Endothelial cell of umbilical vein (primary cell): ENCODE data around the gene SLC16A7. TPM values are rescaled to one million over a fixed set of nuclear protein-coding genes. Genes with fewer than 3 reads are reported as not detected.

ENCODE experiments used
- BruUV-seq: library from RNA; stranded (reverse); fragments of 400-500 nt; replicated peaks from 2 replicates; lab custom pipeline; 2021; lab: Mats Ljungman, UMichigan
- CTCF ChIA-PET: fragments of 300-600, 350-600 bp; sonication (Branson Sonifier 250); formaldehyde crosslinking; loops from one replicate; lab custom pipeline; 2021; ENCODE audit warnings: antibody characterized with exemption, inconsistent platforms; lab: Charles Lee
- POLR2A ChIA-PET: fragments of 300-600, 350-600 bp; sonication (Branson Sonifier 250); formaldehyde crosslinking; loops from one replicate; lab custom pipeline; 2021; ENCODE audit warnings: antibody characterized with exemption, inconsistent platforms; lab: Charles Lee
- DNase-seq: peaks from one replicate; pipeline ENCODE4 v3.0.0-alpha.2; 2011; ENCODE audit warnings: low read depth, low spot score
- FAIRE-seq: peaks from 2 replicates; lab custom pipeline; 2011; peaks lifted over from hg19 to GRCh38; lab: Jason Lieb, UNC
- H2AFZ ChIP-seq: 2 replicates; pipeline ENCODE4 v1.6.0; 2012; ENCODE audit warnings: low read depth, low read length, control low read depth, inconsistent platforms
- H3K27ac ChIP-seq: 2 replicates; pipeline ENCODE4 v1.5.1; 2011; ENCODE audit warnings: low read depth, mild to moderate bottlenecking, control low read depth, low read length, moderate library complexity; ENCODE audit not compliant: insufficient read depth
- H3K27me3 ChIP-seq, 2 experiments: 2 replicates each; pipeline versions ENCODE4 v1.6.0 to v1.6.1; 2011; ENCODE audit warnings: low read length in 2 of 2, mixed read lengths in 1 of 2; ENCODE audit not compliant: control insufficient read depth in 2 of 2, insufficient read depth in 2 of 2
- H3K36me3 ChIP-seq, 2 experiments: 2 replicates in 1 of 2; 3 replicates in 1 of 2; pipeline ENCODE4 v1.5.1; 2011; ENCODE audit warnings: low read length in 2 of 2, mild to moderate bottlenecking in 1 of 2, moderate library complexity in 1 of 2; ENCODE audit not compliant: control insufficient read depth in 2 of 2, insufficient read depth in 2 of 2; ENCODE audit errors: extremely low read depth in 1 of 2
- H3K4me1 ChIP-seq: 3 replicates; pipeline ENCODE4 v1.5.1; 2011; ENCODE audit warnings: mild to moderate bottlenecking, low read length; ENCODE audit not compliant: control insufficient read depth, insufficient read depth; ENCODE audit errors: extremely low read depth
- H3K4me2 ChIP-seq: 2 replicates; pipeline ENCODE4 v1.6.1; 2011; ENCODE audit warnings: low read length, control low read depth, mixed read lengths; ENCODE audit not compliant: insufficient read depth
- H3K4me3 ChIP-seq, 3 experiments: fragments of 200-600 bp in 1 of 3; sonication (generic), shearing (Covaris generic) in 1 of 3; replicated peaks in 1 of 3; 2 replicates each; pipeline ENCODE4 v1.5.1; 2011 to 2016; ENCODE audit warnings: control low read depth in 3 of 3, low read length in 3 of 3, mild to moderate bottlenecking in 2 of 3, inconsistent platforms in 1 of 3, low read depth in 1 of 3, moderate library complexity in 1 of 3; ENCODE audit not compliant: insufficient read depth in 1 of 3
- H3K79me2 ChIP-seq: 2 replicates; pipeline ENCODE4 v1.6.0; 2012; ENCODE audit warnings: low read length, inconsistent platforms; ENCODE audit not compliant: control insufficient read depth, insufficient read depth
- H3K9ac ChIP-seq: replicated peaks from 2 replicates; pipeline ENCODE3; 2011; ENCODE audit warnings: low read length, control low read depth; ENCODE audit not compliant: insufficient read depth; ENCODE audit errors: extremely low read depth
- H3K9me1 ChIP-seq: replicated peaks from 3 replicates; pipeline ENCODE4 v1.6.0; 2011; ENCODE audit warnings: mild to moderate bottlenecking, low read length; ENCODE audit not compliant: control insufficient read depth, insufficient read depth; ENCODE audit errors: extremely low read depth
- H3K9me3 ChIP-seq: replicated peaks from 2 replicates; pipeline ENCODE4 v1.5.1; 2012; ENCODE audit warnings: low read length, inconsistent platforms; ENCODE audit not compliant: control insufficient read depth, insufficient read depth
- H4K20me1 ChIP-seq: replicated peaks from 2 replicates; pipeline ENCODE3; 2011; ENCODE audit warnings: mild to moderate bottlenecking, low read length; ENCODE audit not compliant: control insufficient read depth, insufficient read depth; ENCODE audit errors: extremely low read depth
- EZH2 ChIP-seq: IDR thresholded peaks from 2 replicates; pipeline ENCODE4 v1.6.1; 2012; ENCODE audit warnings: borderline replicate concordance, low read depth, mild to moderate bottlenecking, moderate library complexity, low read length, inconsistent platforms; ENCODE audit not compliant: severe bottlenecking
- FOS ChIP-seq: IDR thresholded peaks from 2 replicates; pipeline ENCODE4 v1.6.1; 2011; ENCODE audit warnings: mild to moderate bottlenecking, low read length, moderate library complexity, borderline replicate concordance; ENCODE audit not compliant: insufficient read depth
- GATA2 ChIP-seq: IDR thresholded peaks from 2 replicates; pipeline ENCODE4 v1.7.0; 2011; ENCODE audit warnings: low read depth, mild to moderate bottlenecking, moderate library complexity, mixed read lengths, low read length; ENCODE audit not compliant: insufficient read length, insufficient read depth
- JUN ChIP-seq: IDR thresholded peaks from 2 replicates; pipeline ENCODE4 v1.6.1; 2011; ENCODE audit warnings: borderline replicate concordance, low read depth; ENCODE audit not compliant: insufficient read length, insufficient read depth
- MYC ChIP-seq: IDR thresholded peaks from one replicate; pipeline ENCODE4 v1.6.1; 2011; ENCODE audit warnings: mild to moderate bottlenecking, low read depth, low read length
- POLR2A ChIP-seq: IDR thresholded peaks from 2 replicates; pipeline ENCODE4 v1.6.1; 2012; ENCODE audit warnings: low read depth, mild to moderate bottlenecking, control low read depth, low read length
- POLR2AphosphoS5 ChIP-seq: IDR thresholded peaks from 2 replicates; pipeline ENCODE4 v1.6.1; 2012; ENCODE audit warnings: low read depth, mild to moderate bottlenecking, control low read depth, low read length, moderate library complexity; ENCODE audit not compliant: insufficient read depth
- dilution Hi-C: fragments of 300-500 bp; cut with MboI; formaldehyde crosslinking; loops from one replicate; pipeline ENCODE4 v1.15.0; 2019; ENCODE audit warnings: low sequenced_read_pairs; ENCODE audit not compliant: extremely low pct_ligation_motif_present
- intact Hi-C: fragments of 100-400 bp; cut with micrococcal nuclease; formaldehyde crosslinking; loops from one replicate; pipeline ENCODE4 v1.10.0; 2022
- polyA plus RNA-seq, 4 experiments: library from polyadenylated mRNA; depleted of rRNA in 3 of 4; stranded (reverse) in 3 of 4; unstranded in 1 of 4; fragments of >200 nt; gene quantifications; 2 replicates each; pipeline versions ENCODE4 v1.2.1 to v1.2.3, GENCODE V29; 2011 to 2012; ENCODE audit warnings: missing spikeins in 1 of 4
- total RNA-seq: library from RNA; stranded (reverse); gene quantifications from 2 replicates; pipeline ENCODE4 v1.2.3, GENCODE V29; 2021
- TF ChIP-seq, protein P1 (sequence below): IDR thresholded peaks from 2 replicates; pipeline ENCODE4 v1.6.1; 2011; ENCODE audit not compliant: insufficient read depth, insufficient read length
- TF ChIP-seq, protein P2 (sequence below), 2 donors: IDR thresholded peaks; 1 replicate in 1 of 2; 2 replicates in 1 of 2; pipeline ENCODE4 v1.5.1; 2011; ENCODE audit warnings: low read length in 2 of 2, mild to moderate bottlenecking in 2 of 2, moderate library complexity in 2 of 2, control low read depth in 1 of 2, inconsistent platforms in 1 of 2, low read depth in 1 of 2; ENCODE audit not compliant: insufficient read depth in 1 of 2; ENCODE audit errors: extremely low read depth in 1 of 2

SLC16A7 gene
- total and polyA plus RNA-seq, 2 donors (not counting 3 experiments of a cell fraction or from before 2014, with no cell fraction given): 2.9 to 8.9 TPM

DNA sequence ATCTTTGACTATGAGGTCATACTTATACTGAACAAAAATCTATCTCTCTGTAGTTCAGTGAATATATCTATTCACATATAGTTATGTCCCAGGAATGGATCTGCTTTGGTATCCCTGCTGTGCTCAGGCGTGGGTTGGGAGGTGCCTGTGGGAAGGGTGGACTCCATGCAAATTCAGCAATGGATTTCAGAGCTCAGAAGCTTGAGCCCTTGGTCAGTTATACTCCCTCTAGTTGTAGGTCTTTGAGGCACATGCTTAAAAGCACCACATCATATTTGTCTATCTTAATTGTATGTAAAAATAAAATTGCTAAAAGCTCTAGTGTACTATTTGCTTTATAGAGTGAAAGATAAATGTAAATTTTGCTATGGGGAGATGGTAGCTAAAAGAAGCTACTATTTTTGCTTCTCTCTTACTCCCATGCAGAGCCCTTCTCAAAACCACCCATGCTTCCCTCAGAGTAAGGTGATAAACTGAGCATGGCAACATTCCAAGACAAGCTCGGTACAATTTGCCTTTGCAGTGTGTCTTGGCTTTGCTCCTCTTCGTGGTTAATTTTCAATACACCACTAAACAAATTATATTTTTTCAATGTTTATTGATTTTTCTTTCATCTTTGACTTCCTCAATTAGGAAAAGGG lies 54.9 kb downstream of the SLC16A7 start:
- TF ChIP-seq EZH2: no peak
- TF ChIP-seq JUN: no peak
- TF ChIP-seq GATA2: no peak
- Histone ChIP-seq H3K4me3 (no peak overlapping the region), H3K36me3 (no peaks in the 10 kb centered on the region), H3K9ac (no peak overlapping the region), H2AFZ (peak overlapping the region; percentile 42), H3K4me1 (peaks cover 2% of the 10 kb centered on the region), H3K79me2 (no peaks in the 10 kb centered on the region), H3K4me2 (no peak overlapping the region), H3K27ac (no peak overlapping the region), H3K9me1 (no peaks in the 10 kb centered on the region), H3K27me3 (no peaks in the 10 kb centered on the region), H3K9me3 (no peaks in the 10 kb centered on the region), H4K20me1 (no peaks in the 10 kb centered on the region)
- POLR2A ChIA-PET: interaction anchor here (1.2 kb wide), 1 partner anchor 55 kb away, joined by 3 read pairs; the partner anchor contains the start of gene SLC16A7
- CTCF ChIA-PET: interaction anchor here (1.1 kb wide), 2 partner anchors 29 to 158 kb away, joined by 3 to 4 read pairs; no protein-coding TSS in a partner anchor
- intact Hi-C loops (no loop called here), dilution Hi-C loops (no loop called here)
- no TSS peak for BruUV-seq
- DNase-seq (no peak), FAIRE-seq (no peak)

DNA sequence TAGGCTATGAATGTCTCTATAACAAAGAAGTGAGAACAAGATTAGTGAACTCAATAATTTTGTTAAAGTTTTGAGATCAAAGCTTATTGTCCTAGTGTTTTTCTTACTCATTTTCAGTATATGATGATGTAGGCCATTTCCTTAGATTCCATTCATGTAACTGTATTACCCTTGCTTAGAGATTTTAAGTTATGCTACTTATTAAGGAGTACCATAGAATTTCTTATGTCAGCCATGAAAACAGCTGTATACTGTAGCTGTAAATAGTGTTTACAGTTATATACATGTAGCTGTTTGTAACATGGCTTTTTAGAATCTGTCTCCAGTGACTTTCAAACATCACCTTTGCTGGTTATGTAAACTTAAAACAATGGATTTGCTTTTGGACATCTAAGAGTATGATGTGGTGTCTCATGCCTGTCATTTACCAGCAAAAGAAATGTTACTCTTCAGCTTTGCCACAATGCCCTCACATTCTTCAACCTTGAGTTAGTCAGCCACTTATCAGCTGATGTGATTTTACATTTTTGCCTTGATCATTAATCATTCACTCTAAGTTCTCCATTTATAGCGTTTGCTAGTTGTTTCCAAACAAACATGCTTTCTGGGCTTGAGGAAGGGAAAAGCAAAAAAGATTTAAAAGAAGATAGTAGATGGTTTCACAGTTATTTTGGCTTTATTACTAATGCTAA lies 55.5 kb downstream of the SLC16A7 start:
- intact Hi-C loops (no loop called here), dilution Hi-C loops (no loop called here)
- H3K79me2 ChIP-seq: no peaks in the 10 kb centered on the region
- BruUV-seq: no TSS peak
- TF ChIP-seq POLR2A (no peak), POLR2AphosphoS5 (no peak), EZH2 (no peak), FOS (no peak), MYC (no peak), GATA2 (no peak), JUN (no peak)
- TF ChIP-seq, protein P1, sequence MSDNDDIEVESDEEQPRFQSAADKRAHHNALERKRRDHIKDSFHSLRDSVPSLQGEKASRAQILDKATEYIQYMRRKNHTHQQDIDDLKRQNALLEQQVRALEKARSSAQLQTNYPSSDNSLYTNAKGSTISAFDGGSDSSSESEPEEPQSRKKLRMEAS: no peak
- TF ChIP-seq, protein P2, sequence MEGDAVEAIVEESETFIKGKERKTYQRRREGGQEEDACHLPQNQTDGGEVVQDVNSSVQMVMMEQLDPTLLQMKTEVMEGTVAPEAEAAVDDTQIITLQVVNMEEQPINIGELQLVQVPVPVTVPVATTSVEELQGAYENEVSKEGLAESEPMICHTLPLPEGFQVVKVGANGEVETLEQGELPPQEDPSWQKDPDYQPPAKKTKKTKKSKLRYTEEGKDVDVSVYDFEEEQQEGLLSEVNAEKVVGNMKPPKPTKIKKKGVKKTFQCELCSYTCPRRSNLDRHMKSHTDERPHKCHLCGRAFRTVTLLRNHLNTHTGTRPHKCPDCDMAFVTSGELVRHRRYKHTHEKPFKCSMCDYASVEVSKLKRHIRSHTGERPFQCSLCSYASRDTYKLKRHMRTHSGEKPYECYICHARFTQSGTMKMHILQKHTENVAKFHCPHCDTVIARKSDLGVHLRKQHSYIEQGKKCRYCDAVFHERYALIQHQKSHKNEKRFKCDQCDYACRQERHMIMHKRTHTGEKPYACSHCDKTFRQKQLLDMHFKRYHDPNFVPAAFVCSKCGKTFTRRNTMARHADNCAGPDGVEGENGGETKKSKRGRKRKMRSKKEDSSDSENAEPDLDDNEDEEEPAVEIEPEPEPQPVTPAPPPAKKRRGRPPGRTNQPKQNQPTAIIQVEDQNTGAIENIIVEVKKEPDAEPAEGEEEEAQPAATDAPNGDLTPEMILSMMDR (IDR thresholded peaks at IDR 0.05; ENCODE audit: extremely low read depth in 1 of 2, insufficient read depth in 1 of 2, low read depth in 1 of 2, low read length in 2 of 2): no peak
- CTCF ChIA-PET: interaction anchor here (0.8 to 1.1 kb wide), 3 partner anchors 14 to 157 kb away, joined by 3 to 4 read pairs (median 3); no protein-coding TSS in a partner anchor
- peak; percentile 28 for FAIRE-seq
- no peaks in the 10 kb centered on the region for H4K20me1 ChIP-seq
- H3K9ac ChIP-seq: no peak overlapping the region
- H3K9me3 ChIP-seq: no peaks in the 10 kb centered on the region
- no peak overlapping the region for H3K4me2 ChIP-seq
- peak; percentile 51 for DNase-seq
- H3K27ac ChIP-seq: no peak overlapping the region
- H3K36me3 ChIP-seq: no peaks in the 10 kb centered on the region
- H2AFZ ChIP-seq: no peak overlapping the region
- peaks cover 2% of the 10 kb centered on the region for H3K4me1 ChIP-seq
- POLR2A ChIA-PET: interaction anchor here (1.2 kb wide), 1 partner anchor 55 kb away, joined by 3 read pairs; the partner anchor contains the start of gene SLC16A7
- H3K4me3 ChIP-seq: no peak overlapping the region
- H3K9me1 ChIP-seq: no peaks in the 10 kb centered on the region
- H3K27me3 ChIP-seq: no peaks in the 10 kb centered on the region
